RWPE2 (cell line): Measurements from ENCODE around the gene UVSSA.

ENCODE experiments used
- ATAC-seq: fragments of 200-7000 bp; cut with Tn5 transposase; 3 replicates; pipeline ENCODE4 v1.9.1; 2021; ENCODE audit warnings: low read depth
- DNase-seq: peaks from one replicate; pipeline ENCODE4 v3.0.0-alpha.2; 2020; ENCODE audit warnings: low spot score
- H3K27ac ChIP-seq: fragments of 450-650 bp; 2 replicates; pipeline ENCODE4 v1.5.1; 2017; ENCODE audit warnings: mild to moderate bottlenecking; ENCODE audit not compliant: poor library complexity, severe bottlenecking
- H3K27me3 ChIP-seq: fragments of 250-450 bp; sonication (Bioruptor Pico); 2 replicates; pipeline ENCODE4 v1.5.1; 2021; ENCODE audit warnings: mild to moderate bottlenecking, moderate library complexity; ENCODE audit not compliant: insufficient read depth, poor library complexity, severe bottlenecking
- H3K36me3 ChIP-seq: fragments of 250-450 bp; sonication (Bioruptor Pico); 2 replicates; pipeline ENCODE4 v1.5.1; 2020; ENCODE audit warnings: low read depth, mild to moderate bottlenecking, moderate library complexity
- H3K4me1 ChIP-seq: fragments of 250-450 bp; sonication (Bioruptor Pico); 2 replicates; pipeline ENCODE4 v1.5.1; 2021; ENCODE audit warnings: mild to moderate bottlenecking, moderate library complexity; ENCODE audit not compliant: insufficient read depth, poor library complexity, severe bottlenecking
- H3K4me3 ChIP-seq: fragments of 250-450 bp; sonication (Bioruptor Pico); 2 replicates; pipeline ENCODE4 v1.5.1; 2021; ENCODE audit warnings: mild to moderate bottlenecking, moderate library complexity; ENCODE audit not compliant: severe bottlenecking
- H3K9me3 ChIP-seq: fragments of 250-450 bp; sonication (Bioruptor Pico); 2 replicates; pipeline ENCODE4 v1.5.1; 2021; ENCODE audit warnings: mild to moderate bottlenecking, moderate library complexity; ENCODE audit not compliant: severe bottlenecking
- TF ChIP-seq, protein P1 (sequence below): fragments of 450-650 bp; IDR thresholded peaks from one replicate; pipeline ENCODE4 v1.5.1; 2017; ENCODE audit warnings: mild to moderate bottlenecking, moderate library complexity; ENCODE audit not compliant: poor library complexity, severe bottlenecking

The UVSSA gene

DNA sequence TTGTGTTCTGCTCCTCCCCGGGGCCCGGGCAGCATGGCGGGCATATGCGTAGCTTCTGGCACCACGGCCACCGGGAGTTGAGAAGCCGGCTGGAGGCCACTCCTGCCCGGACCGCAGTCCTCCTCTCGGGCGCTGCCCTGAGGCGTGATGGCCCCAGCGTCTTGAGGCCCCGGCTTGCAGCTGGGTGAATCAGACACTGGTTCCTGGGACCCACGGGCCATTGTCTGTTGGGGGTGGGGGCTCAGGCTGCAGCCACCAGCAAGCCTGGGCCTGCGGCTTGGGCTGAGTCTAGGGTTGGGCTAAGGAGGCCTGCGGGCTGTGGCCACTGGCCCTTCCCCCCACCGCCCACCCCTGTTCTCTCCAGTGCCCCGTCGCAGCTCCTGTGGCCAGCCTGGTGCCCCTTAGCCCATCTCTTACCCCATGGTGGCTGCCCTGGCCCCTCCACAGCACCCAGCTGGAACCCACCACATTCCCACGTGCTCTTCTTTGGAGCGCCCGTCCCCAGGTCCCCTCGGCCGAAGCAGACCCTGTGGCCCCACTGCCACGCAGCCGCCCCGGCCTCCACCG lies 6.7 kb upstream of the UVSSA start:
- Histone ChIP-seq H3K4me3 (no peak overlapping the region), H3K27me3 (no peaks in the 10 kb centered on the region), H3K27ac (no peak overlapping the region), H3K36me3 (peaks cover 55% of the 10 kb centered on the region), H3K9me3 (no peaks in the 10 kb centered on the region), H3K4me1 (no peaks in the 10 kb centered on the region)
- ATAC-seq (no peak), DNase-seq (no peak)
- TF ChIP-seq, protein P1, sequence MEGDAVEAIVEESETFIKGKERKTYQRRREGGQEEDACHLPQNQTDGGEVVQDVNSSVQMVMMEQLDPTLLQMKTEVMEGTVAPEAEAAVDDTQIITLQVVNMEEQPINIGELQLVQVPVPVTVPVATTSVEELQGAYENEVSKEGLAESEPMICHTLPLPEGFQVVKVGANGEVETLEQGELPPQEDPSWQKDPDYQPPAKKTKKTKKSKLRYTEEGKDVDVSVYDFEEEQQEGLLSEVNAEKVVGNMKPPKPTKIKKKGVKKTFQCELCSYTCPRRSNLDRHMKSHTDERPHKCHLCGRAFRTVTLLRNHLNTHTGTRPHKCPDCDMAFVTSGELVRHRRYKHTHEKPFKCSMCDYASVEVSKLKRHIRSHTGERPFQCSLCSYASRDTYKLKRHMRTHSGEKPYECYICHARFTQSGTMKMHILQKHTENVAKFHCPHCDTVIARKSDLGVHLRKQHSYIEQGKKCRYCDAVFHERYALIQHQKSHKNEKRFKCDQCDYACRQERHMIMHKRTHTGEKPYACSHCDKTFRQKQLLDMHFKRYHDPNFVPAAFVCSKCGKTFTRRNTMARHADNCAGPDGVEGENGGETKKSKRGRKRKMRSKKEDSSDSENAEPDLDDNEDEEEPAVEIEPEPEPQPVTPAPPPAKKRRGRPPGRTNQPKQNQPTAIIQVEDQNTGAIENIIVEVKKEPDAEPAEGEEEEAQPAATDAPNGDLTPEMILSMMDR = no peak

DNA sequence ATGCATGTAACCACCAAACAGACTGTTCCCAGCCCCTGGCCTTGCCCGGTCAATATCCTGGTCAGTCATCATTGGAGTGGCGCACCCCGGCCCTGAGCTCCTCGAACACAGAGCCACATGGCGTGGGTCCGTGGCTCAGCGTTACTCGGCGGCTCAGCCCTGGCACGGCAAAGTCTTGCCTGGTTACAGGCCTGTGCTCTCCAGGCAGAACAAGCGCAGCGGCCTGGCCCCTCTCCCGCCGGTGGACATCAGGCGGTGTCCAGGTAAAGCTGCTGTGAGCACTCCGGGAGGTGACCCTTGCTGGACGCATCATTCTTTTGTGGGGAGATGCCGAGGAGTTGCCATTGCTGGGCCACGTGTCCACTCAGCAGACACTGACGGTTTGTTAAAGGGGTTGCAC lies 6.1 kb upstream of the UVSSA start:
- H3K4me3 ChIP-seq = no peak overlapping the region
- no peak for DNase-seq
- H3K4me1 ChIP-seq = no peaks in the 10 kb centered on the region
- no peak for ATAC-seq
- H3K9me3 ChIP-seq = no peaks in the 10 kb centered on the region
- no peak overlapping the region for H3K27ac ChIP-seq
- TF ChIP-seq, protein P1 = no peak
- no peaks in the 10 kb centered on the region for H3K27me3 ChIP-seq
- peaks cover 55% of the 10 kb centered on the region for H3K36me3 ChIP-seq

GRCh38 chr4:1342003-1342402 lies 5.0 kb upstream of the UVSSA start:
- H3K36me3 ChIP-seq = peaks cover 46% of the 10 kb centered on the region
- H3K4me1 ChIP-seq = no peaks in the 10 kb centered on the region
- H3K4me3 ChIP-seq = no peak overlapping the region
- ATAC-seq = no peak
- no peak for DNase-seq
- H3K9me3 ChIP-seq = no peaks in the 10 kb centered on the region
- H3K27ac ChIP-seq = no peak overlapping the region
- TF ChIP-seq, protein P1 = no peak
- H3K27me3 ChIP-seq = no peaks in the 10 kb centered on the region

GRCh38 chr4:1344696-1345095 lies 2.3 kb upstream of the UVSSA start:
- no peak overlapping the region for H3K4me3 ChIP-seq
- peak overlapping the region; percentile 87 for H3K27ac ChIP-seq
- DNase-seq = no peak
- H3K9me3 ChIP-seq = no peaks in the 10 kb centered on the region
- H3K27me3 ChIP-seq = no peaks in the 10 kb centered on the region
- ATAC-seq = no peak
- H3K36me3 ChIP-seq = peaks cover 23% of the 10 kb centered on the region
- TF ChIP-seq, protein P1 = no peak
- H3K4me1 ChIP-seq = no peaks in the 10 kb centered on the region

DNA sequence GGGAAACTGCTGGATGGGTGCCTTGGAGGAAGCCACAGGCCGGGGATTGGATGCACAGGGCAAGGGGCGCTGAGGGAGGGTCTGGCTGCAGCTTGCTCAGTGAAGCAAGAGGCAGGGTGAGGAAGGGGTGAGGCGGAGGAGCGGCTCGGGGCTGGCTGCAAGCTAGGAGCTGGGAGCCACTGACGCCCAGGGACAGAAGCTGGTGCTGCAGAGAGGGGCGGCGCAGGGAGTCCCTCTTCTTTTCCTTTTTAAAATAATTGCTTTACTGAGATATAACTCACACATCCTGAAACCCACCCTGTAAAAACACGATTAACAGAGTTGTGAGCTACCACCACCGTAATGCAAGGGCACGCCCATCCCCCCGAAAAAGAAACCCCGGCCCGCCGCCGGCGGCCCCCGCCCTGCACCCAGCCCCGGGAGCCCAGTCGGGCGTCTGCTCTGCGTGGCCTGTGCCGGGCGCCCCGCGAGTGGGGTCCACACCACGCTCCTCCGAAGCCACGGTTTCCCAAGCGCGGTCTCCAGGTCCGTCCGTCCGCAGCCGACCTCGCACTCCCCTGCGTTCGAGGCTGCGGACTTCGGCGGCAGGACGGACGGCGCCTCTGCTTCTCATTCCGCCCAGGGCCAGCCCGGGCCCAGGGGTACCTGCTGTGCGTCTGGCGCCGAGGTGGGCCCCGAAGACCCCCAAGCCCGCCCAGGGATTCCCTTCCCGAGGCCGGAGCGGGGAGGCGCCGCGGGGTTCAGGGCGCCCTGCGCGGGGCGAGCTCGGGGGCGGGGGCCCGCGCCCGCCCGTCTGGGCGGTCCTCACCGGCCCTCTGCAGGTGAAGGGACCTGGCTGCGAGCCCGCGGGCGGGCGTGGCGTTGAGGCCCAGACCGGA lies 866 bp upstream of the UVSSA start:
- peaks cover 8% of the 10 kb centered on the region for H3K36me3 ChIP-seq
- ATAC-seq (peak; percentile 39), DNase-seq (no peak)
- peak overlapping the region; percentile 87 for H3K27ac ChIP-seq
- no peaks in the 10 kb centered on the region for H3K9me3 ChIP-seq
- TF ChIP-seq, protein P1 = peak; percentile 37
- peak overlapping the region; percentile 82 for H3K4me3 ChIP-seq
- no peaks in the 10 kb centered on the region for H3K27me3 ChIP-seq
- no peaks in the 10 kb centered on the region for H3K4me1 ChIP-seq
